BE2C (cell line): ENCODE measurements around the gene KIF16B.
"Not testable (repeated sequence)": the region's sequence is repeated elsewhere in the genome, so short reads cannot be mapped to it uniquely, and the experiment has no call there.

Experiments
- DNase-seq: peaks from one replicate; pipeline ENCODE4 v3.0.0-alpha.2; 2020
- H3K27me3 ChIP-seq: fragments of 250-450 bp; sonication (Bioruptor Pico); 2 replicates; pipeline ENCODE4 v1.5.1; 2020; ENCODE audit warnings: mild to moderate bottlenecking
- H3K36me3 ChIP-seq: fragments of 250-450 bp; sonication (Bioruptor Pico); 2 replicates; pipeline ENCODE4 v1.5.1; 2020; ENCODE audit warnings: mild to moderate bottlenecking
- H3K4me1 ChIP-seq: fragments of 250-450 bp; sonication (Bioruptor Pico); 2 replicates; pipeline ENCODE4 v1.5.1; 2020
- H3K4me3 ChIP-seq: 2 replicates; pipeline ENCODE4 v1.5.1; 2011; ENCODE audit warnings: low read depth, low read length
- H3K9me3 ChIP-seq: fragments of 250-450 bp; sonication (Bioruptor Pico); 2 replicates; pipeline ENCODE4 v1.5.1; 2020
- TF ChIP-seq, protein P1 (sequence below): IDR thresholded peaks from 2 replicates; pipeline ENCODE4 v1.5.1; 2012; ENCODE audit warnings: mild to moderate bottlenecking, low read depth, low read length

Gene KIF16B

DNA sequence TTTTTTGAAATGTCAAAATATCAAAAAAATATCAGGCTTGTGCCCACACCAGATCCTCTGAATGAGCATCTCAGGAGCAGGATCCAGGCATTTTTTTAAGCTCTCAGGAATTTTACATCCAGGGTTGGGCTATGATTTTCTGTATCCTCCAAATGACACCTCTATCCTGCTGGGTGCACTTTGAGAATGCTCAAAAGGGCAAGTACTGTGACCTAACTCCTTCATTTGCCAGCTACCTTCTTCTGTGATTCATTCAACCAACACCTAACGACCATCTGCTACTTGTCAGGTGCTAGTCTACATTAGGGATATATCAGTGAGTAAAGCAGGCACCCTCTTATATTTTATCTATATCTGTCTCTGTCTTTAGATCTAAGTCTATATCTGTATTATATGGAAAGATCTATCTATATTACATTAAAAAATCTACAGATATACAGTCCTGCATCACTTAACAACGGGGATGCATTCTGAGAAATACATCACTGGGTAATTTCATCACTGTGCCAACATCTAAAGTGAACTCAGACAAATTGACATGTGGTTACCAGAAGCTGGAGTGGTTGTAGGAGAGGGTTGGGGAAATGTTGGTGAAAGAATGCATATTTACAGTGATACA, 131.6 kb downstream of the KIF16B start:
- TF ChIP-seq, protein P1, sequence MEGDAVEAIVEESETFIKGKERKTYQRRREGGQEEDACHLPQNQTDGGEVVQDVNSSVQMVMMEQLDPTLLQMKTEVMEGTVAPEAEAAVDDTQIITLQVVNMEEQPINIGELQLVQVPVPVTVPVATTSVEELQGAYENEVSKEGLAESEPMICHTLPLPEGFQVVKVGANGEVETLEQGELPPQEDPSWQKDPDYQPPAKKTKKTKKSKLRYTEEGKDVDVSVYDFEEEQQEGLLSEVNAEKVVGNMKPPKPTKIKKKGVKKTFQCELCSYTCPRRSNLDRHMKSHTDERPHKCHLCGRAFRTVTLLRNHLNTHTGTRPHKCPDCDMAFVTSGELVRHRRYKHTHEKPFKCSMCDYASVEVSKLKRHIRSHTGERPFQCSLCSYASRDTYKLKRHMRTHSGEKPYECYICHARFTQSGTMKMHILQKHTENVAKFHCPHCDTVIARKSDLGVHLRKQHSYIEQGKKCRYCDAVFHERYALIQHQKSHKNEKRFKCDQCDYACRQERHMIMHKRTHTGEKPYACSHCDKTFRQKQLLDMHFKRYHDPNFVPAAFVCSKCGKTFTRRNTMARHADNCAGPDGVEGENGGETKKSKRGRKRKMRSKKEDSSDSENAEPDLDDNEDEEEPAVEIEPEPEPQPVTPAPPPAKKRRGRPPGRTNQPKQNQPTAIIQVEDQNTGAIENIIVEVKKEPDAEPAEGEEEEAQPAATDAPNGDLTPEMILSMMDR = no peak
- Histone ChIP-seq H3K36me3 (no peaks in the 10 kb centered on the region), H3K27me3 (no peaks in the 10 kb centered on the region), H3K4me3 (no peak overlapping the region), H3K9me3 (no peaks in the 10 kb centered on the region), H3K4me1 (0 out of 2 replicates have a peak, but pooled peaks cover 4% of the 10 kb centered on the region)
- no peak for DNase-seq

DNA sequence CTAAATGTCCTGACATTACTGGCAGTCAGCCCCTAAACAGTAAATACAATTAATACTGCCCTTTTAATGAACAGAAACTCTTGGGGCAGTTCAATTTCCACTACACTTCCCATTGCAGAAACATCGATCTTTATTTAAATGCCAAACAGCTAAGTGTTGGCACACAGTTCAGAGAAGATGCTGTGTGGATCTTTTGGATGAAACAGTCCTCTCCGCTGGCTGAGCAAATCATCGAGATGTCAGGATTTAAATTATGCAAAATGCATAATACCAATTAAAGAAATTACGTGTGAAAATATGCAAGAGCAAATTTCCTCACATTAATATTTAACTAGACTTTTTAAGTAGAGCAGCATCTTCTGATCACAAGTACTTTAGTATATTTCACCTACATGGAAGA, 132.6 kb downstream of the KIF16B start:
- TF ChIP-seq, protein P1 = no peak
- Histone ChIP-seq H3K4me1 (no peaks in the 10 kb centered on the region), H3K36me3 (no peaks in the 10 kb centered on the region), H3K9me3 (no peaks in the 10 kb centered on the region), H3K27me3 (no peaks in the 10 kb centered on the region), H3K4me3 (no peak overlapping the region)
- DNase-seq = no peak

DNA sequence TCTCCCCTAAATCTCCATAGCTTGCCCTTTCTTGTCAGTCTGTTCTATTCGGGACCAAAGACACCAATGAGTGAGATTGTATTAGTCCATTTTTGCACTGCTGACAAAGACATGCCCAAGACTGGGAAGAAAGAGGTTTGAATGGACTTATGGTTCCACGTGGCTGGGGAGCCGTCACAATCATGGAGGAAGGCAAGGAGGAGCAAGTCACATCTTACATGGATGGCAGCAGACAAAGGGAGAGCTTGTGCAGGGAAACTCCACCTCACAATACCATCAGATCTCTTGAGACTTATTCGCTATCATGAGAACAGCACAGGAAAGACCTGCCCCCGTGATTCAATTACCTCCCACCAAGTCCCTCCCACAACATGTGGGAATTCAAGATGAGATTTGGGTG, 133.7 kb downstream of the KIF16B start:
- H3K4me3 ChIP-seq, H3K9me3 ChIP-seq, H3K27me3 ChIP-seq, DNase-seq, H3K4me1 ChIP-seq, H3K36me3 ChIP-seq: not testable (repeated sequence)

DNA sequence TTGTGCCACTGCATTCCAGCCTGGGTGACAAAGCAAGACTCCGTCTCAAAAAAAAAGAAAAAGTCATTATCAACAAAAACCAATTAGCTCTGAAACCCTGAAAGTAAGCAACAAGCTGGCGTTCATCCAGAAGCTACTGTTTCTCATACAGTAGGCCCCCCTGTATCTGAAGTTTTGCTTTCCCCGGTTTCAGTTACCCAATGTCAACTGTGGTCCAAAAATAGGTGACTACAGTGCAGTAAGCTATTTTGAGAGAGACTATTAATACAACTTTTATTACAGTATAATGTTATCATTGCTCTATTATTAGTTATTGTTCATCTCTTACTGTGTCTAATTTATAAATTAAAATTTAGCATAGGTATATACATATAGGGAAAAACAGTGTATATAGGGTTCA, 135.1 kb downstream of the KIF16B start:
- H3K9me3 ChIP-seq = no peaks in the 10 kb centered on the region
- DNase-seq = no peak
- no peaks in the 10 kb centered on the region for H3K36me3 ChIP-seq
- no peaks in the 10 kb centered on the region for H3K27me3 ChIP-seq
- no peak overlapping the region for H3K4me3 ChIP-seq
- H3K4me1 ChIP-seq = no peaks in the 10 kb centered on the region; the same call in 1 of the 2 replicates
- TF ChIP-seq, protein P1 = no peak

DNA sequence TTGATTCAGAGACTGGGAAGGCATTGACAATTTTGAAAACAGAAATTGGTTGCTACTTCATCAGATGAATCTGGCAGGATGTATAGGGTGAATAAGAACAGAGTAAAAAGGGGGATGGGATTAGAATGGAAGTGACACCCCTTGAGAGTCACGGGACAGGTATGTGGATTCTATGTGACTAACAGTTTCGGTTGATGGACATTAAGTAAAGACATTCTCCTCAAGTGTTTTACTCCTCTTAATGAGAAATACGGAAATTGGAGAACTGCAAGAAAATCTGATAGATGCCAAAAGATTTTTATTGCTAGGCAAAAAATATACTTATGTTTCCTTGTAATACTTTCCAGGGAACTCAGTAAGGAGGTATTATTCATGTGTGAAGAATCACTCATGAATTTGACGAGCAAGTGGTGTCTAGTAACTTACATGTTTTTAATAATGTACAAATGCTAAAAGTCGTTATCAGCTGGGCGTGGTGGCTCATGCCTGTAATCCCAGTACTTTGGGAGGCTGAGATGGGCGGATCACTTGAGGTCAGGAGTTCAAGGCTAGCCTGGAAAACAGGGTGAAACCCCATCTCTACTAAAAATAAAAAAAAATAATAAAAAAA, 135.8 kb downstream of the KIF16B start:
- TF ChIP-seq, protein P1 = no peak

DNA sequence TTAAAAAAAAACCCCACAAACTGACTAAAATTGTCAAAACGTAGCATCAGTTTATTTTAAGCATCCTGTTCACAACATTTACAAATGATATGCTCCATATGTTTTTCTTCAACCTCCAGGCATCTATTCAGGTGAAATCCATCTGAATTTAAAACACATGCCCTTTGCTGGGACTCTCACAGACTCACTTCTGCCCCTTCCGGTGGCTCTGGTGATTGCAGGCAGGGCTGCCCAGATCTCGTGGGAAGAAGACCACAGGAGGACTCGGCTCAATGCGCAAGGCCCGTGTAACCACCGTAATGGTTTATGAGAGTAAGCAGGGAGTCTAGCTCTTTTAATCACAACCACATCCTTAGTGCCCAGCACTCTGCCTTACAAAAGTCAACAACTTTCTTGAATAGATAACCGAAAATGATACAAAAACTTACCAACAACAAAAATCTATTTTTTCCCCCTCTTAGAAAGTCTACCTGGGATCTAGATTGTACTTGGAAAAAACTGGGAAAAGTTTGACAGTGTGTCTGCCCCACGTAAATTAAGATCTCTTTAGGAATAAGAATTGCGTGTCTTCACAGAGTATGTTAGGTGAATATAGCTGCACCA, 139.1 kb downstream of the KIF16B start:
- H3K4me3 ChIP-seq = no peak overlapping the region
- H3K9me3 ChIP-seq = no peaks in the 10 kb centered on the region
- no peaks in the 10 kb centered on the region for H3K27me3 ChIP-seq
- H3K4me1 ChIP-seq = no peaks in the 10 kb centered on the region; the same call in 1 of the 2 replicates
- no peaks in the 10 kb centered on the region for H3K36me3 ChIP-seq
- TF ChIP-seq, protein P1 = peak; percentile 89
- peak; percentile 79 for DNase-seq

More for the DNA sequence above, 135.8 kb downstream of the KIF16B start:
- Histone ChIP-seq H3K4me1 (no peaks in the 10 kb centered on the region; the same call in 1 of the 2 replicates), H3K36me3 (no peaks in the 10 kb centered on the region), H3K9me3 (no peaks in the 10 kb centered on the region), H3K27me3 (no peaks in the 10 kb centered on the region), H3K4me3 (no peak overlapping the region)
- no peak for DNase-seq
